Transverse colon (tissue), 4 donors: Measurements from ENCODE around the gene MYCBP2. TPM values are rescaled to one million over a fixed set of nuclear protein-coding genes. Genes with fewer than 3 reads are reported as not detected.

Experiments used
- DNase-seq: peaks from one replicate; pipeline ENCODE4 v3.0.0-alpha.2; 2019
- H3K27ac ChIP-seq, 4 donors: fragments of 200-600 bp; sonication (generic); 2 replicates each; pipeline ENCODE4 v1.5.1; 2016 to 2018; ENCODE audit warnings: inconsistent platforms in 4 of 4
- H3K27me3 ChIP-seq: fragments of 200-600 bp; sonication (generic); 2 replicates; pipeline ENCODE4 v1.5.1; 2017; ENCODE audit warnings: inconsistent platforms
- H3K36me3 ChIP-seq, 4 donors: fragments of 200-600 bp; sonication (generic); 2 replicates each; pipeline ENCODE4 v1.5.1; 2017 to 2019; ENCODE audit warnings: inconsistent platforms in 4 of 4
- H3K4me1 ChIP-seq, 4 donors: fragments of 200-600 bp; sonication (generic); 2 replicates each; pipeline ENCODE4 v1.5.1; 2017 to 2020; ENCODE audit warnings: inconsistent platforms in 4 of 4
- H3K4me3 ChIP-seq, 4 donors: fragments of 200-600 bp; sonication (generic); 1 replicate in 1 of 4; 2 replicates in 3 of 4; pipeline versions ENCODE4 v1.5.1 to v1.6.1; 2017 to 2019; ENCODE audit warnings: inconsistent platforms in 4 of 4
- H3K9me3 ChIP-seq, 2 donors: fragments of 200-600 bp; sonication (generic); 2 replicates each; pipeline ENCODE4 v1.5.1; 2017 to 2019; ENCODE audit warnings: inconsistent platforms in 2 of 2
- CTCF ChIP-seq, 5 experiments: fragments of 200-600 bp in 3 of 5; fragments of 450-650 bp in 2 of 5; sonication (generic) in 3 of 5; IDR thresholded peaks; 1 replicate in 2 of 5; 2 replicates in 3 of 5; pipeline ENCODE4 v1.5.1; 2016 to 2017; ENCODE audit warnings: antibody characterized with exemption in 5 of 5, inconsistent platforms in 3 of 5, mild to moderate bottlenecking in 2 of 5, moderate library complexity in 1 of 5
- EP300 ChIP-seq: sonication (generic); formaldehyde crosslinking; IDR thresholded peaks from one replicate; pipeline ENCODE4 v1.6.1; 2017; ENCODE audit warnings: antibody characterized with exemption, low read depth
- POLR2A ChIP-seq: fragments of 450-650 bp; IDR thresholded peaks from one replicate; pipeline ENCODE4 v1.6.1; 2016; ENCODE audit warnings: antibody characterized with exemption, mild to moderate bottlenecking, moderate library complexity
- POLR2AphosphoS5 ChIP-seq, 3 donors: sonication (generic); formaldehyde crosslinking; IDR thresholded peaks; one replicate each; pipeline ENCODE4 v1.6.1; 2016; ENCODE audit warnings: antibody characterized with exemption in 3 of 3
- WGBS, 2 donors: methylation state at CpG; one replicate each; pipeline ENCODE4 v1.1.5; 2018; ENCODE audit warnings: low coverage in 1 of 2; 5-methylcytosine and 5-hydroxymethylcytosine counted together
- in situ Hi-C, 4 donors: fragments of 200-750 bp; cut with MboI; loops; one replicate each; pipeline versions ENCODE4 v1.15.0 to v1.15.1; 2017; ENCODE audit warnings: low sequenced_read_pairs in 3 of 4, low pct_ligation_motif_present in 1 of 4, low pct_unique_long_range_greater_than_20kb in 1 of 4
- intact Hi-C: fragments of 100-400 bp; cut with DNase I; formaldehyde crosslinking; loops from one replicate; pipeline ENCODE4 v1.15.1; 2023; ENCODE audit warnings: low total_unique reads
- total RNA-seq, 4 donors: library from RNA; depleted of rRNA; stranded (reverse); fragments of >200 nt; gene quantifications; one replicate each; pipeline ENCODE4 v1.1.0, GENCODE V29; 2016

Gene MYCBP2
- total RNA-seq, 4 donors from 2014 or later = 41.0 to 95.0 (median 48.3) TPM

DNA sequence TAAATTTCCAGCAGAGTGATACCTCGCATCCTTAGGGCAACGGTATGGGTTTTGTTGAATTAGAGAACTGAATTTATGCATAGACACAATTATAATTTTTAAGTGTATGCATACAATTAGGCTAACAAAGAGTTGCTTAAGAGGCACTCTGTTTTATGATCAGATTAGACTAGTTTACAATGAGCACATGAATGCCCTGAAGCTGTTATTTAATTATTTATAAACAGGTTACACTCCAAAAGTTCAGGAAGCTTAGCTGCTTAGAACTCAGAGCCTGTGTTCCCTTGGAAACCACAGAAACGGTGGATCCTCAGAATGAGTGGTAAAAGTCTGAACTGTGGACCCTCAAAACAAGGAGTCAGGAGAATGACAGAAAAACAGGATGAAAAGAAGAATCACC, 227.5 kb downstream of the MYCBP2 start:
- Histone ChIP-seq H3K4me1 (no peaks in the 10 kb centered on the region), H3K27ac (no peak overlapping the region), H3K27me3 (no peaks in the 10 kb centered on the region), H3K36me3 (peaks cover 0 to 28% (median 8%) of the 10 kb centered on the region in 4 donors), H3K9me3 (no peaks in the 10 kb centered on the region), H3K4me3 (no peak overlapping the region)
- in situ Hi-C loops = no loop called here
- DNase-seq = no peak
- intact Hi-C loops = no loop called here
- TF ChIP-seq POLR2A (no peak), POLR2AphosphoS5 (IDR thresholded peaks at IDR 0.05) (no peak), EP300 (no peak), CTCF (IDR thresholded peaks at IDR 0.05) (no peak)
- 92 to 93% methylated on average over 3 of the region's 3 CpGs for WGBS, 2 donors

DNA sequence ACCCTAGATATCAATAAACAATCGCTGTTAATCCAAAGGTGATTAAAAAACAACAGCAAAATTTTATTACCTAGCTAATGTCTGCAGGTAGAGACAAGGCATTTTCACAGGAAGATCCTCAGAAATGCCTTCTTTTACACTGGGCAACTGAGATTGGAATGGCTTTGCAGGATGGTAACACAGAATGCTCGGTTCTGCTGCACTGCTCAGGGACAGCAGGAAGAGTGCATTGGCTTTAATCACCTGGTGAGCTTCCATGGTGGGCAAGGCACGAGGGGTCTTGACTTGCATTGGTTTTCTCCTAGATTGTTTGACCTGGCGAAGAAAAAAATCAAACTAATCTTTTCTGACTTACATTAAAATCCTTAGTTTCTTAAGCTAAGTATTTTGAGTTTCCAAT, 231.6 kb downstream of the MYCBP2 start:
- no peak for TF ChIP-seq POLR2AphosphoS5 (IDR thresholded peaks at IDR 0.05)
- no peak for TF ChIP-seq CTCF (IDR thresholded peaks at IDR 0.05)
- TF ChIP-seq POLR2A = no peak
- no peak for TF ChIP-seq EP300
- Histone ChIP-seq H3K27me3 (no peaks in the 10 kb centered on the region), H3K4me1 (no peaks in the 10 kb centered on the region), H3K4me3 (no peak overlapping the region), H3K27ac (no peak overlapping the region), H3K36me3 (peaks cover 0 to 43% (median 14%) of the 10 kb centered on the region in 4 donors), H3K9me3 (no peaks in the 10 kb centered on the region)
- 90 to 97% methylated on average over 2 to 4 of the region's 4 CpGs for WGBS, 2 donors
- intact Hi-C loops (no loop called here), in situ Hi-C loops (no loop called here)
- no peak for DNase-seq

- Histone ChIP-seq H3K4me3 (no peak overlapping the region), H3K4me1 (no peaks in the 10 kb centered on the region), H3K9me3 (no peaks in the 10 kb centered on the region), H3K36me3 (peaks cover 0 to 42% (median 13%) of the 10 kb centered on the region in 4 donors), H3K27me3 (no peaks in the 10 kb centered on the region), H3K27ac (no peak overlapping the region)
- intact Hi-C loops = no loop called here
- in situ Hi-C loops = no loop called here
- DNase-seq = no peak
- 91 to 97% methylated on average over 3 of the region's 3 CpGs for WGBS, 2 donors
- no peak for TF ChIP-seq POLR2AphosphoS5 (IDR thresholded peaks at IDR 0.05)
- no peak for TF ChIP-seq POLR2A
- TF ChIP-seq EP300 = no peak
- no peak for TF ChIP-seq CTCF (IDR thresholded peaks at IDR 0.05)
Observed at GRCh38 chr13:77094773-77095172, 232.1 kb downstream of the MYCBP2 start.

- H3K4me3 ChIP-seq = no peak overlapping the region
- no peak overlapping the region for H3K27ac ChIP-seq
- 69 to 86% methylated on average over 1 of the region's 1 CpG for WGBS, 2 donors
- H3K36me3 ChIP-seq = peaks cover 0 to 38% (median 13%) of the 10 kb centered on the region in 4 donors
- in situ Hi-C loops = no loop called here
- intact Hi-C loops = no loop called here
- no peak for DNase-seq
- H3K27me3 ChIP-seq = no peaks in the 10 kb centered on the region
- no peaks in the 10 kb centered on the region for H3K9me3 ChIP-seq
- no peak for TF ChIP-seq EP300
- no peak for TF ChIP-seq POLR2A
- TF ChIP-seq CTCF (IDR thresholded peaks at IDR 0.05) = no peak
- no peak for TF ChIP-seq POLR2AphosphoS5 (IDR thresholded peaks at IDR 0.05)
- H3K4me1 ChIP-seq = no peaks in the 10 kb centered on the region
Observed at GRCh38 chr13:77093735-77094134, 233.2 kb downstream of the MYCBP2 start.
